DOHH2 (cell line): Measurements from ENCODE around the gene MRLN.

Experiments
- EZH2phosphoT487 ChIP-seq: fragments of 200-600 bp; sonication (generic); IDR thresholded peaks from 2 replicates; pipeline ENCODE4 v1.6.1; 2017; ENCODE audit warnings: borderline replicate concordance, mild to moderate bottlenecking, antibody characterized with exemption, low read length, moderate library complexity, mixed read lengths
- TF ChIP-seq, protein P1 (sequence below): fragments of 200-600 bp; sonication (generic); IDR thresholded peaks from one replicate; pipeline ENCODE4 v1.5.1; 2014; ENCODE audit warnings: antibody characterized with exemption, mild to moderate bottlenecking, low read depth, low read length; ENCODE audit not compliant: poor library complexity, severe bottlenecking

DNA sequence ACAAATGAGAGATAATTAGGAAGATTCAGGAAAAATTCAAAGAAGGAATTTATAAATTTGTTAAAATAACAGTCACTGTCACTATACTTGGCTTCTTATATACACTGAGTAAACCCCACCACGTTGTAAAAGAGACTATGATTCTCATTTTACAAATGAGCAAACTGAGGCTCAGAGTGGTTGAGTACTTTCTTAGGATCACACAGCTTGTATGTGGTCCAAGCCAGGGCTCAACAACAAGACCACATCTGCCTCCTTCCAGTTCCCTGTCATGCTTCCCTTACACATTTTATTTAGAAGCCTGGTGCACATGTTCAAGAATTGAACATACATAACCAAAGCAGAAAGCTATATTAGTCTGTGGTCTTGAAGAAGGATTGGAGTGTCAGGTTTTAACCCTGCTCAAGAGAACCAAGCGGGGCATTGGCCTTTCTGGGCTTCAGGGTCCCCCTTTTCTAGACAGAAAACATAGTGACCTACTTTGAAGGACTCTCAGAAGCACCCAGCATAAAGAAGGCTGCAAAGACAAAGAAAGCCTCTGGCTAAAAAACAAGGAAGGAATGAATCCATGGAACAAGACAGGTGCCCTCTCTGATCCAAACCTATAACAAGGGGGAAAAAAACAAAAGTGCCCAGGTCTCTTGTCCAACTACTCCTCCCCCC, 846 bp downstream of the MRLN start:
- TF ChIP-seq, protein P1, sequence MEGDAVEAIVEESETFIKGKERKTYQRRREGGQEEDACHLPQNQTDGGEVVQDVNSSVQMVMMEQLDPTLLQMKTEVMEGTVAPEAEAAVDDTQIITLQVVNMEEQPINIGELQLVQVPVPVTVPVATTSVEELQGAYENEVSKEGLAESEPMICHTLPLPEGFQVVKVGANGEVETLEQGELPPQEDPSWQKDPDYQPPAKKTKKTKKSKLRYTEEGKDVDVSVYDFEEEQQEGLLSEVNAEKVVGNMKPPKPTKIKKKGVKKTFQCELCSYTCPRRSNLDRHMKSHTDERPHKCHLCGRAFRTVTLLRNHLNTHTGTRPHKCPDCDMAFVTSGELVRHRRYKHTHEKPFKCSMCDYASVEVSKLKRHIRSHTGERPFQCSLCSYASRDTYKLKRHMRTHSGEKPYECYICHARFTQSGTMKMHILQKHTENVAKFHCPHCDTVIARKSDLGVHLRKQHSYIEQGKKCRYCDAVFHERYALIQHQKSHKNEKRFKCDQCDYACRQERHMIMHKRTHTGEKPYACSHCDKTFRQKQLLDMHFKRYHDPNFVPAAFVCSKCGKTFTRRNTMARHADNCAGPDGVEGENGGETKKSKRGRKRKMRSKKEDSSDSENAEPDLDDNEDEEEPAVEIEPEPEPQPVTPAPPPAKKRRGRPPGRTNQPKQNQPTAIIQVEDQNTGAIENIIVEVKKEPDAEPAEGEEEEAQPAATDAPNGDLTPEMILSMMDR: no peak
- no peak for TF ChIP-seq EZH2phosphoT487
